Measurements from ENCODE around the gene CADPS2.

Gene CADPS2

GRCh38 chr7:122887848-122888247, 1.6 kb upstream of the CADPS2 start:
- Histone ChIP-seq H3K9ac (ENCODE audit: low read depth, low read length) (no peak overlapping the region), H4K20me1 (ENCODE audit: insufficient read depth, low read length) (no peaks in the 10 kb centered on the region), H3K9me3 (ENCODE audit: insufficient read depth, low read length, severe bottlenecking) (no peaks in the 10 kb centered on the region), H3K4me2 (ENCODE audit: insufficient read depth, low read length) (no peak overlapping the region), H3K27me3 (ENCODE audit: insufficient read depth, low read length, poor library complexity) (no peaks in the 10 kb centered on the region), H3K36me3 (ENCODE audit: insufficient read depth, low read length) (no peaks in the 10 kb centered on the region), H3K4me1 (ENCODE audit: insufficient read depth, low read length) (no peaks in the 10 kb centered on the region), H3K4me3 (ENCODE audit: low read depth in 1 of 2, low read length in 2 of 2) (no peak overlapping the region), H3K27ac (ENCODE audit: low read length) (no peak overlapping the region), H2AFZ (ENCODE audit: low read depth, low read length) (no peak overlapping the region), H3K79me2 (ENCODE audit: insufficient read depth, low read length) (no peaks in the 10 kb centered on the region)
- ATAC-seq (ENCODE audit: insufficient read depth, low read depth) (no peak), DNase-seq (no peak)
- TF ChIP-seq CTCF (IDR thresholded peaks at IDR 0.05; ENCODE audit: borderline replicate concordance, extremely low read depth, low read length, poor library complexity, severe bottlenecking) = no peak
- no peak for TF ChIP-seq EZH2 (IDR thresholded peaks at IDR 0.05; ENCODE audit: borderline replicate concordance, low read depth, low read length, severe bottlenecking)

DNA sequence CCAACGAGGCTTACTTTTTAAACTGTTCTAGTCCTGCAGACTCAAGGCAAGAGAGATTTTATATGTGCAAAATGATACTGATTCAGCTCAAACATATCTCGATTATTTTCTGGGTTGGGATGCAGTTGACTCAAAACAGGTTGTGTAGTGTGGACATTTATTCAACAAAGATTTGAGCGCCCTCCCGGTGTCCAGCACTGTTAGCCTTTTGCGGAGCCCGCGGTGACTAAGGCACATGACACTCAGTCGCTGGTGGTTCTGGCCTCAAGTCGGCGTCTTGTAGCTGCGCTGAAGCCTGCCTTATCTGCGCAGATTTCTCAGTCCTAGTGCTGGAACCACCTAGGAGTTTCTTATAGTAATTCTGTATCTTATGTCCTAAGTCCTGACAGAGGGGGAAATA, 938 bp upstream of the CADPS2 start:
- Histone ChIP-seq H3K9ac (ENCODE audit: low read depth, low read length) (no peak overlapping the region), H3K36me3 (ENCODE audit: insufficient read depth, low read length) (no peaks in the 10 kb centered on the region), H4K20me1 (ENCODE audit: insufficient read depth, low read length) (no peaks in the 10 kb centered on the region), H3K27me3 (ENCODE audit: insufficient read depth, low read length, poor library complexity) (no peaks in the 10 kb centered on the region), H3K79me2 (ENCODE audit: insufficient read depth, low read length) (no peaks in the 10 kb centered on the region), H2AFZ (ENCODE audit: low read depth, low read length) (no peak overlapping the region), H3K27ac (ENCODE audit: low read length) (no peak overlapping the region), H3K4me1 (ENCODE audit: insufficient read depth, low read length) (no peaks in the 10 kb centered on the region), H3K9me3 (ENCODE audit: insufficient read depth, low read length, severe bottlenecking) (no peaks in the 10 kb centered on the region), H3K4me2 (ENCODE audit: insufficient read depth, low read length) (no peak overlapping the region), H3K4me3 (ENCODE audit: low read depth in 1 of 2, low read length in 2 of 2) (no peak overlapping the region)
- TF ChIP-seq CTCF (IDR thresholded peaks at IDR 0.05; ENCODE audit: borderline replicate concordance, extremely low read depth, low read length, poor library complexity, severe bottlenecking) (no peak), EZH2 (IDR thresholded peaks at IDR 0.05; ENCODE audit: borderline replicate concordance, low read depth, low read length, severe bottlenecking) (no peak)
- no peak for ATAC-seq (ENCODE audit: insufficient read depth, low read depth)
- DNase-seq = no peak

- Histone ChIP-seq H3K9ac (ENCODE audit: low read depth, low read length) (no peak overlapping the region), H3K4me1 (ENCODE audit: insufficient read depth, low read length) (no peaks in the 10 kb centered on the region), H3K27ac (ENCODE audit: low read length) (no peak overlapping the region), H3K4me3 (ENCODE audit: low read depth in 1 of 2, low read length in 2 of 2) (no peak overlapping the region), H2AFZ (ENCODE audit: low read depth, low read length) (no peak overlapping the region), H4K20me1 (ENCODE audit: insufficient read depth, low read length) (no peaks in the 10 kb centered on the region), H3K9me3 (ENCODE audit: insufficient read depth, low read length, severe bottlenecking) (no peaks in the 10 kb centered on the region), H3K27me3 (ENCODE audit: insufficient read depth, low read length, poor library complexity) (no peaks in the 10 kb centered on the region), H3K4me2 (ENCODE audit: insufficient read depth, low read length) (no peak overlapping the region), H3K79me2 (ENCODE audit: insufficient read depth, low read length) (no peaks in the 10 kb centered on the region), H3K36me3 (ENCODE audit: insufficient read depth, low read length) (no peaks in the 10 kb centered on the region)
- TF ChIP-seq EZH2 (IDR thresholded peaks at IDR 0.05; ENCODE audit: borderline replicate concordance, low read depth, low read length, severe bottlenecking) = no peak
- no peak for TF ChIP-seq CTCF (IDR thresholded peaks at IDR 0.05; ENCODE audit: borderline replicate concordance, extremely low read depth, low read length, poor library complexity, severe bottlenecking)
- ATAC-seq (ENCODE audit: insufficient read depth, low read depth) = no peak
- no peak for DNase-seq
Measured at GRCh38 chr7:122885583-122886356, 490 bp downstream of the CADPS2 start.
